PC-3 (cell line): ENCODE results near the gene GSTO1.

Source experiments
- CTCF ChIP-seq: fragments of 300-600 bp; sonication (generic); conservative IDR thresholded peaks from 2 replicates; pipeline ENCODE4 v1.5.1; 2017; ENCODE audit warnings: antibody characterized with exemption, low read depth, mild to moderate bottlenecking, low read length
- EZH2 ChIP-seq: fragments of 300-600 bp; sonication (generic); IDR thresholded peaks from one replicate; pipeline ENCODE4 v1.6.1; 2017; ENCODE audit warnings: antibody characterized with exemption, mild to moderate bottlenecking, low read length; ENCODE audit not compliant: unreplicated experiment
- EZH2phosphoT487 ChIP-seq: fragments of 300-600 bp; sonication (generic); IDR thresholded peaks from 2 replicates; pipeline ENCODE4 v1.6.1; 2018; ENCODE audit warnings: mild to moderate bottlenecking, antibody characterized with exemption, low read length, borderline replicate concordance

GRCh38 chr10:104297697-104298660 lies 43.3 kb downstream of the GSTO1 start:
- TF ChIP-seq CTCF (peak; percentile 55), EZH2 (no peak), EZH2phosphoT487 (no peak)
